ENCODE measurements around the gene KIF5C.
"Not testable (repeated sequence)": the region's sequence is repeated elsewhere in the genome, so short reads cannot be mapped to it uniquely, and the experiment has no call there.

KIF5C gene

GRCh38 chr2:148974095-148974494 lies 99.1 kb downstream of the KIF5C start:
- ChIA-PET CTCF (interaction anchor here (1.0 to 2.8 kb wide), 6 partner anchors 9 to 984 kb away, joined by 3 to 6 read pairs (median 4); no protein-coding TSS in a partner anchor), POLR2A (no interaction called here)
- H3K36me3 ChIP-seq (ENCODE audit: control insufficient read depth in 4 of 4, insufficient read depth in 4 of 4, low read length in 3 of 4) = no peaks in the 10 kb centered on the region

DNA sequence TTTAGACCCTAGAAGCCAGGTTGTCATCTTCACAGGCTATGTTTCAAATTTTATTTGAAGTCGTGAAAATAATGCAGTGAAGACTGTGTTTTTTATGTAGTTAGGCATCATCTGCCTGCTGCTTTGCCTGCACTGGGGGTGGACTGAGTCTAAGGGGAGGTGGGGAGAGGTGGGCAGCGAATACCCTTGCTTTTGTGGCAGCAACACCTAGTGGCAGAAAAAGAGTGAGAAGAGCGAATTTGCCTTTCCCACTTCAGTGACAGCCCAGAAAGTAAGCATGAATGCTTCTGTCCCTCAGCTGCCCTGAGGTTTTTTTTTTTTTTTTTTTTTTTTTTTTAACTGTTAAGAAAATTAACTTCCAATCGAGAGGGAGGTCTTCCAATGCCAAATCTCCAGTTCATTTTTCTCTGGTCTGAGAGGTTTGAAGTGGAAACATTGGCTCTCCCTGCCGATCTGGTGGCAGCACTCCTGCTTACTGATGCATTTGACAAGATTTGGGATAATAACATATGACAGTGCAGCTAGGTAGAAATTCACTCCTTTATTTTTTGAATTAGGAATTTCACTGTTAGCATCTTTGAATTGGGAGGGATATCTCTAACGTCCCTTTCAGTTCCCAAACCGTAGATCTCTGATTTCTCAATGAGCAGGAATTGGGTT lies 103.1 kb downstream of the KIF5C start:
- POLR2A ChIA-PET = no interaction called here
- CTCF ChIA-PET = interaction anchor here (0.9 to 2.8 kb wide), 8 partner anchors 8 to 58 kb away, joined by 3 to 11 read pairs (median 4); no protein-coding TSS in a partner anchor

More at GRCh38 chr2:148974095-148974494, 99.1 kb downstream of the KIF5C start:
- H3K27ac ChIP-seq (ENCODE audit: insufficient read depth in 1 of 2, low read depth in 1 of 2, low read length in 2 of 2, poor library complexity in 1 of 2, severe bottlenecking in 2 of 2) = no peak overlapping the region
- no peak overlapping the region for H3K4me3 ChIP-seq (ENCODE audit: control insufficient read depth in 1 of 7, extremely low read depth in 1 of 7, insufficient read depth in 4 of 7, low read depth in 2 of 7, low read length in 6 of 7)
- no peaks in the 10 kb centered on the region for H3K9me3 ChIP-seq (ENCODE audit: control extremely low read depth in 1 of 5, control insufficient read depth in 4 of 5, insufficient read depth in 2 of 5, low read depth in 1 of 5, low read length in 4 of 5)
- DNase-seq = no peak
- H3K27me3 ChIP-seq (replicated peaks in 2 of 5; ENCODE audit: control insufficient read depth in 4 of 5, insufficient read depth in 5 of 5, low read length in 4 of 5) = no peaks in the 10 kb centered on the region
- peaks cover 3 to 23% (median 7%) of the 10 kb centered on the region in 4 experiments for H3K4me1 ChIP-seq (ENCODE audit: control extremely low read depth in 1 of 4, control insufficient read depth in 4 of 4, insufficient read depth in 4 of 4, low read length in 3 of 4)

DNA sequence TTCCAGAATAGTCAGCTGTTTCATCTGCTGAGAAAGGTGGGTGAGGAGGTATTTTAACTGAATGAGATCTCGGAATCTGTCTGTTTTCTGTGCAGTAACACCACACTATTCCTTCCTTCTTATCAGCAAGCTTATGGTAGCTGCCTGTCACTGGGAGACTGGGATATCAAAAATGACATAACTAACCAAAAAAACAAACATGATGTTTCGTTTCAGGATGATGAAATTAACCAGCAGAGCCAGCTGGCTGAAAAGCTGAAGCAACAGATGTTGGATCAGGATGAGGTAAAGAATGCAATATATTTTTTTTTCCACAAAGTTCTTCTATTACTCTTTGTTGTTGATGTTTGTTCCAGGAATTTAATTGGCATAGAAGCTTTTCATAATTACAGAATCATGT lies 103.7 kb downstream of the KIF5C start:
- CTCF ChIA-PET = interaction anchor here (0.9 to 2.8 kb wide), 8 partner anchors 8 to 59 kb away, joined by 3 to 11 read pairs (median 4); no protein-coding TSS in a partner anchor
- H3K4me1 ChIP-seq (ENCODE audit: control extremely low read depth in 1 of 4, control insufficient read depth in 4 of 4, insufficient read depth in 4 of 4, low read length in 3 of 4) = peaks cover 0 to 14% (median 7%) of the 10 kb centered on the region in 4 experiments
- no CpG with 5 or more reads among the region's 2 CpGs for WGBS (ENCODE audit: insufficient coverage)
- H3K27me3 ChIP-seq (replicated peaks in 2 of 5; ENCODE audit: control insufficient read depth in 4 of 5, insufficient read depth in 5 of 5, low read length in 4 of 5) = no peaks in the 10 kb centered on the region
- no peak overlapping the region for H3K27ac ChIP-seq (ENCODE audit: insufficient read depth in 1 of 2, low read depth in 1 of 2, low read length in 2 of 2, poor library complexity in 1 of 2, severe bottlenecking in 2 of 2)
- H3K9me3 ChIP-seq (ENCODE audit: control extremely low read depth in 1 of 5, control insufficient read depth in 4 of 5, insufficient read depth in 2 of 5, low read depth in 1 of 5, low read length in 4 of 5) = no peaks in the 10 kb centered on the region
- no peak for DNase-seq
- POLR2A ChIA-PET = no interaction called here
- no peaks in the 10 kb centered on the region for H3K36me3 ChIP-seq (ENCODE audit: control insufficient read depth in 4 of 4, insufficient read depth in 4 of 4, low read length in 3 of 4)
- H3K4me3 ChIP-seq (ENCODE audit: control insufficient read depth in 1 of 7, extremely low read depth in 1 of 7, insufficient read depth in 4 of 7, low read depth in 2 of 7, low read length in 6 of 7) = no peak overlapping the region

More for the DNA sequence above, 103.1 kb downstream of the KIF5C start:
- WGBS (ENCODE audit: insufficient coverage) = 90% methylated on average over 3 of the region's 7 CpGs
- Histone ChIP-seq H3K9me3 (ENCODE audit: control extremely low read depth in 1 of 5, control insufficient read depth in 4 of 5, insufficient read depth in 2 of 5, low read depth in 1 of 5, low read length in 4 of 5) (no peaks in the 10 kb centered on the region), H3K4me3 (ENCODE audit: control insufficient read depth in 1 of 7, extremely low read depth in 1 of 7, insufficient read depth in 4 of 7, low read depth in 2 of 7, low read length in 6 of 7) (no peak overlapping the region), H3K4me1 (ENCODE audit: control extremely low read depth in 1 of 4, control insufficient read depth in 4 of 4, insufficient read depth in 4 of 4, low read length in 3 of 4) (peaks cover 0 to 14% (median 7%) of the 10 kb centered on the region in 4 experiments), H3K27me3 (replicated peaks in 2 of 5; ENCODE audit: control insufficient read depth in 4 of 5, insufficient read depth in 5 of 5, low read length in 4 of 5) (no peaks in the 10 kb centered on the region), H3K36me3 (ENCODE audit: control insufficient read depth in 4 of 4, insufficient read depth in 4 of 4, low read length in 3 of 4) (no peaks in the 10 kb centered on the region), H3K27ac (ENCODE audit: insufficient read depth in 1 of 2, low read depth in 1 of 2, low read length in 2 of 2, poor library complexity in 1 of 2, severe bottlenecking in 2 of 2) (no peak overlapping the region)
- peak in 2 of 3 donors; percentile 34 to 51 for DNase-seq

DNA sequence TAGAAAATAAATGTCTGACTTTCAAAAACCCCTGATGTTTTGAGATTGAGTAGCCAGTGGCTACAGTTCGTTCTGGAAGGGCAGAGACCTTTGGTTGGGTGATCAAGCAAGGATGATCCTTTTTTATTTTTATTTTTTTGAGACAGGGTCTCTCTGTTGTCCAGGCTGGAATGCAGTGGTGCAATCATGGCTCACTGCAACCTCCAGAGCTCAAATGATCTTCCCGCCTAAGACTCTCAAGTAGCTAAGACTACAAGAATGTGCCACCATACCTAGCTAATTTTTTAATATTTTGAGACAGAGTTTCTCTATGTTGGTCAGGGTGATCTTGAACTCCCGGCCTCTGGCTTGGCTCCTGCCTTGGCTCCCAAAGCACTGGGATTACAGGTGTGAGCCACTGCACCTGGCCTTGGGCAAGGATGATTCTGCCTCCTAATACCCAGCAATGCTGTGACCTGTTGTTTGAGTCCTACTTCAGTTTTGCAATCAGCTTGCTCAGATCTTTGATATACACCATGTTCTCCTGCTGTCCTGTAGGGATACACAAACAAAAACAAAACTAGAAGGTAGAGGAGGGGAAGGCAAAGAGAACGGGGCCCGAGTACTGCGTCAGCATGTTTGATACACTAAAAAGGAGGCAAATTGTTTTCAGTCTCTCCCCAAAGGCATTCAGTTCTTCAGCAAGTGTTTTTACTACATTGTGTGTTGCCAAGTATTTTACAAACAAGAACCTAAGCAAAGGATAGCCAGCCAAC lies 104.3 kb downstream of the KIF5C start:
- peaks cover 0 to 14% (median 7%) of the 10 kb centered on the region in 4 experiments for H3K4me1 ChIP-seq (ENCODE audit: control extremely low read depth in 1 of 4, control insufficient read depth in 4 of 4, insufficient read depth in 4 of 4, low read length in 3 of 4)
- ChIA-PET POLR2A (no interaction called here), CTCF (interaction anchor here (1.0 to 2.8 kb wide), 8 partner anchors 9 to 59 kb away, joined by 3 to 11 read pairs (median 4); no protein-coding TSS in a partner anchor)
- WGBS (ENCODE audit: insufficient coverage) = 100% methylated on average over 1 of the region's 6 CpGs
- H3K36me3 ChIP-seq (ENCODE audit: control insufficient read depth in 4 of 4, insufficient read depth in 4 of 4, low read length in 3 of 4) = no peaks in the 10 kb centered on the region
- H3K9me3 ChIP-seq (ENCODE audit: control extremely low read depth in 1 of 5, control insufficient read depth in 4 of 5, insufficient read depth in 2 of 5, low read depth in 1 of 5, low read length in 4 of 5) = peaks cover 0 to 1% (median 0%) of the 10 kb centered on the region in 5 experiments
- no peak overlapping the region for H3K27ac ChIP-seq (ENCODE audit: insufficient read depth in 1 of 2, low read depth in 1 of 2, low read length in 2 of 2, poor library complexity in 1 of 2, severe bottlenecking in 2 of 2)
- no peak overlapping the region for H3K4me3 ChIP-seq (ENCODE audit: control insufficient read depth in 1 of 7, extremely low read depth in 1 of 7, insufficient read depth in 4 of 7, low read depth in 2 of 7, low read length in 6 of 7)
- H3K27me3 ChIP-seq (replicated peaks in 2 of 5; ENCODE audit: control insufficient read depth in 4 of 5, insufficient read depth in 5 of 5, low read length in 4 of 5) = no peaks in the 10 kb centered on the region
- no peak for DNase-seq

- CTCF ChIA-PET = interaction anchor here (1.5 to 2.8 kb wide), 2 partner anchors 10 to 28 kb away, joined by 3 to 11 read pairs; no protein-coding TSS in a partner anchor
- H3K4me1 ChIP-seq (ENCODE audit: control extremely low read depth in 1 of 4, control insufficient read depth in 4 of 4, insufficient read depth in 4 of 4, low read length in 3 of 4) = peaks cover 0 to 14% (median 7%) of the 10 kb centered on the region in 4 experiments
- POLR2A ChIA-PET = no interaction called here
- H3K36me3 ChIP-seq (ENCODE audit: control insufficient read depth in 4 of 4, insufficient read depth in 4 of 4, low read length in 3 of 4) = no peaks in the 10 kb centered on the region
- 32% methylated on average over 4 of the region's 4 CpGs for WGBS (ENCODE audit: insufficient coverage)
- peaks cover 0 to 2% (median 0%) of the 10 kb centered on the region in 5 experiments for H3K9me3 ChIP-seq (ENCODE audit: control extremely low read depth in 1 of 5, control insufficient read depth in 4 of 5, insufficient read depth in 2 of 5, low read depth in 1 of 5, low read length in 4 of 5)
- no peak overlapping the region for H3K4me3 ChIP-seq (ENCODE audit: control insufficient read depth in 1 of 7, extremely low read depth in 1 of 7, insufficient read depth in 4 of 7, low read depth in 2 of 7, low read length in 6 of 7)
- no peak overlapping the region for H3K27ac ChIP-seq (ENCODE audit: insufficient read depth in 1 of 2, low read depth in 1 of 2, low read length in 2 of 2, poor library complexity in 1 of 2, severe bottlenecking in 2 of 2)
- H3K27me3 ChIP-seq (replicated peaks in 2 of 5; ENCODE audit: control insufficient read depth in 4 of 5, insufficient read depth in 5 of 5, low read length in 4 of 5) = no peaks in the 10 kb centered on the region
- DNase-seq = peak in 1 of 3 donors; percentile 13
These were observed 104.9 kb downstream of the KIF5C start for GRCh38 chr2:148979919-148980277.

DNA sequence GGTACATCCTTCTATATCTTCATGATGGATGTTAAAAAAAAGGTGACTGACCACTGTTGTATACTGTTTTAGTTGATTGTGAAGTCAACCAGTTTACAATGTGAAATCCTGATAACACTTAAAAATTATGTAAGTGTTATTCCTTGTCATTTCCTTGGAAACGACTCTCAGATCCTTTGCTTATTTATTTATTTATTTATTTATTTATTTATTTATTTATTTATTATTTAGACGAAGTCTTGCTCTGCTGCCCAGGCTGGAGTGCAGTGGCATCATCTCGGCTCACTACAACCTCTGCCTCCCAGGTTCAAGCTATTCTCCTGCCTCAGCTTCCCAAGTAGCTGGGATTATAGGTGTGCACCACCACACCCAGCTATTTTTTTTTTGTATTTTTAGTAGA lies 105.5 kb downstream of the KIF5C start:
- H3K4me3 ChIP-seq (ENCODE audit: control insufficient read depth in 1 of 7, extremely low read depth in 1 of 7, insufficient read depth in 4 of 7, low read depth in 2 of 7, low read length in 6 of 7); H3K27me3 ChIP-seq (replicated peaks in 2 of 5; ENCODE audit: control insufficient read depth in 4 of 5, insufficient read depth in 5 of 5, low read length in 4 of 5); H3K9me3 ChIP-seq (ENCODE audit: control extremely low read depth in 1 of 5, control insufficient read depth in 4 of 5, insufficient read depth in 2 of 5, low read depth in 1 of 5, low read length in 4 of 5); POLR2A ChIA-PET; DNase-seq; H3K27ac ChIP-seq (ENCODE audit: insufficient read depth in 1 of 2, low read depth in 1 of 2, low read length in 2 of 2, poor library complexity in 1 of 2, severe bottlenecking in 2 of 2); H3K36me3 ChIP-seq (ENCODE audit: control insufficient read depth in 4 of 4, insufficient read depth in 4 of 4, low read length in 3 of 4): not testable (repeated sequence)
- CTCF ChIA-PET = interaction anchor here (0.6 to 2.8 kb wide), 4 partner anchors 11 to 342 kb away, joined by 3 to 11 read pairs (median 3); no protein-coding TSS in a partner anchor
- H3K4me1 ChIP-seq (ENCODE audit: control extremely low read depth in 1 of 4, control insufficient read depth in 4 of 4, insufficient read depth in 4 of 4, low read length in 3 of 4) = peaks cover 0 to 11% (median 4%) of the 10 kb centered on the region in 4 experiments
- no CpG with 5 or more reads among the region's 3 CpGs for WGBS (ENCODE audit: insufficient coverage)

Data from common myeloid progenitor, CD34-positive (primary cell).